ENCODE measurements around the gene PEDS1.
A peak's percentile ranks its signal among the peaks of the same experiment; 100 is the strongest.
"Not testable (repeated sequence)": the region's sequence is repeated elsewhere in the genome, so short reads cannot be mapped to it uniquely, and the experiment has no call there.

Gene PEDS1

DNA sequence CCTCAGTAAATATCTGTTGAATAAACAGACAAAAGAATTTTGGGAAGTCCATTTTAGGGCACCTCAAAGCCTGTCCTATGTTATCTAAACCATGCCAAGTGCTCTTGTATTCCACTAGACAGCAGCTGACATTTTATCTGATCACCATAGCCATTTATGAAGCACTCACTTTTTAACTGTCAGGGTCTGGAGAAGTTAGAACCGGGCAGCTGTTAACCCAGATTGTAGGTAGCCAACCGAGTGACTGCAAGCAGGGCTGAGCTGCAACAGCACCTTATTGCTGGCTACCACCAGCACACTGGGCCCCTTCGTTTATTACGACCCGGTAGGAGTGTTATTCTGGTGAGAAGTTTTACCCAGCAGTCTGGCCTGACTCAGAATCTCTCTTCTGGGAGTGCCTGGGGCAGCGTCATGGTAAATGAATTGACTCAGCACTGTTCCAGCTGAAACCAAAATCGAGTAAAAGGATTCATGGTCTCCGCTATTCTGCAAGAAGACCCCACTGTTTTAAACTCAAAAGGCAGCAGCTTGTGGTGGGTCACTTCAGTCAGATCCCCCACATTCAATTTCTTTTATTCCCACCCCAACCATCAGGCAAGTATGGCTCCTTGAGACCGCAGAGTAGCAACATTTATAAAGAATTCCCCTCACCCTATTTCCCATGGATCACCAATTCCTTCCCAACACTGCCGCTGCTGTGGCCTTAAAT is 42.2 kb downstream of the PEDS1 start:
- DNase-seq, result peak; percentile 91

DNA sequence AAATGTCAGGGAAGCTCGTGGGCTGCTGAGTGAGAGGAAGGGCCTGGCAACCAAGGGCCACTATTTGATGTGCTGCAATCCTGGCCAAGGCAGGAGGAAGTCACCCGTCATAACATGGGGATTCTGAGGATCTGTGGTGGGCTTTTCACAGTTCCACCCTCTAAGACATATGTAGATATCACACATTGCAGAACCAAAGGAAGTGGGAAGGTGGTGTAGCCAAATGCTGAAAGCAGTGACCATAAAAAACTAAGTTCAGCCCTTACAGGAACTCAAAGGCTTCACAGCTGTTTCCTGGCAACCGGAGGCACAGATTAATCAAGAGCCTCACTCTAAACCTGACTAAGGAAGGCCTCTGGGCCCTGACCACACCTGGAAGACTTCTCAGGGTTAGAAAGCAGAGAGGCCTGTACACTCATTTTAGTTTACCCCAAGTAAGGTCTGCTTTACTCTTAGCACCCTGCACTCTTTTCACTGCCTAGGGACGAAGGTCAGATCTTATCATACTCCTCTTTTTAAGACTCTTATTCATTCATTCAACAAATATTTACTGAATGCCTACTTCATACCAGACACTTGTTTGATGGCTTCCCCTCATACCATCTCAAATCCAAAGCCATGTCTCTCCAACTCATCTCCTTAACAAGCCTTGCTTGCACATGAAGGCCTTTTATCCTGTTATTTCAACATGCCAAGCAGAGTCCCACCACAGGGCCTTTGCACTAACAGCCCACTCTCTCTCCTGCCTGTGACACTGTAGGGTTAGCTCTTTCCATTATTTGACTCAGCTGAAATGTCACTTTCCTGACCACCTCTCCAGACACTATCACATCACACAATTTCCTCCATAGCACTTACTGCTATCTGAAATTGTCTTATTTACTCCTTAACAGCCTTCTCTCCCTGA is 43.1 kb downstream of the PEDS1 start:
- peak; percentile 46 for DNase-seq

DNA sequence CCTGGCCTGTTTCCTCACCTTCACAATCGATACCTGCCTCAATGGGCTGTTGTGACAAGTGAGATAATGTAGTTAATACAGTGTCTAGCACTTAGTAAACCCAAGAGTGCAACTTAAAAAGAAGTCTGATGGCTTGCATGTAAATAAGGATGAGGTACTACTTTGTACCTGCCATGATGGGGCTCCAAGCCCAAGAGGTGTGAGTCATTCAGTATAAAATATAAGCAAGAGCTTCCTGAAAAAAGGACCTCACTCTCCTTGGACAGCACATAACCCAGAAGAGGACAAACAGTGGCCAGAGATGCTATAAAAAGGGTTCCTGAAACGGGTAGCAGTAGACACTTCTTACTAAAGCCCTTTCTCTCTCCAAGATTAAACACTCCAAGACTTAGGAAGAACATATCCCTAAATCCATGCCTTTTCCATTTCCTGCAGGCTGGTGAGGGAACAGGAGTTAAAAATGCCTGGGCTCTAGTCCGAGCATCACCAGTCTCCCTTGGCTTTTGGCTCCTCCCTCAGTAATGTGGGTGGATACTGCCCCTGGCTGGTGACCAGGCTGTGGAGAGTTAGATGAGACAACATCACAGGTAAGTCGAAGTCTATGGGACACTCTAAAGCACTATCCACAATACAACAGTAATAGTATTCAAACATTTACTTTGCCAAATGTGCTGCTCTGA is 44.8 kb downstream of the PEDS1 start:
- DNase-seq, result no peak

DNA sequence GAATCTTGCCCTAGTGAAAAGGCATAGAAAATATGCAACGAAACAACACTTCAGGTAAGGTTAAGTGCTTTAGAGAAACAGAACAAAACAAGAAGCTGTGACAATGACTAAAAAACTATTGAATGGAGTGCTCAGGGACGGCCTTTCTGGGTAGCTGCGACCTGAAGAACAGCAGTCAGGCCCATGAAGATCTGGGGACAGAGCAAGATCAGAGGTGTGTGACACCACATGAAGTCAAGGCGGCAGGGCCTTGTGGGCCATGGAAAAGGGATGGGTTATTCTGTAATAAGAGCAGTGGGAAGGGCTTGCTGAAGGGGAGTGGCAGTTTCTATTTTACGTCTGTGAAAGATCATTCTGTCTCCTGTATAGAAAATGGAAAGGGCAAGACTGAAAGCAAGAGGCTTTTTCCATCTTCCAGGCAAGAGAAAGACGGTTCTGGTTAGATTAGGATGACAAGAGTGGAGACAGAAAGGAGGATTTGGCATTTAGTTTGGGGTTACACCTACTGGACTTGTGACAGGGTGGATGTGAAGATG is 45.7 kb downstream of the PEDS1 start:
- DNase-seq, result no peak

DNA sequence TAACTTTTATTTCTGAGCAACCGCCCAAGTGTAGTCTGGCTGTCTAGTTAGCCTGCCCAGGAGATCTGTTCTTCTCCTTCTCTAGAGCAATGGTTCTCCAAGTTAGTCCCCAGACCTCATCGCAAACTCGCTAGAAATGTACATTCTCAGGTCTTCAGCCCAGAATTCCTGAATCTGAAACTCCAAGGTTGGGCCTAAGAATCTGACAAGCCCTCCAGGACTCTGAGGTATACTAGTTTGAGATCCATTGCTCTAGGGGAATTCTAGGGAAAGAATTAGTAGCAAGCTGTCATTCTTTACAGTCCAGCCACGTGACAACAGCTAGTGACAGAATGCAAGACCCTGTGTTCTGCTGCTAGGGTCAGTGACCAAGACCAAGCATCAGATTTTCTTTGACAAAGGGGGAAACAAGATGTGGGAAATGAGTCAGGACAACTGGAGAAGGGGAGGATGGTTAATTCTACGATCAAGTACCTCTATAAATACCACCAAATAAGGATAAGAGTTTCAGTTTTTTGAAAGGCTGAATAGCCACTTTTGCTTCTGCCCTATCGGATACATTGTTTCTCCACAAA is 46.4 kb downstream of the PEDS1 start:
- no peak for DNase-seq

DNA sequence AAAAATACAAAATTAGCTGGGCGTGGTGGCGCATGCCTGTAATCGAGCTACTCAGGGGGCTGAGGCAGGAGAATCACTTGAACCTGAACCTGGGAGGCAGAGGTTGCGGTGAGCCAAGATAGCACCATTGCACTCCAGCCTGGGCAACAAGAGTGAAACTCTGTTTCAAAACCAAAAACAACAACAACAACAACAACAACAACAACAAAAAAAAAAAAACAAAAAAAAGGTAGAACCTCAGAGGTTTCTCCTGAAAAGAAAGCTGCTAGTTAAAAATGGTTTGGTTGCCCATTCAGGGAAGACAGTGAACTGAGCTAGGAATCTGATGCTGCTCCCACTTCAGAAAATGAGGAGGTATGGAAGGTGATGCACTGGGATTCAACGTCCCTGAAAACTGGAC is 46.9 kb downstream of the PEDS1 start:
- DNase-seq, result not testable (repeated sequence)
